GM20000 (cell line): ENCODE results near the gene IL19.

Experiments
- DNase-seq: peaks from one replicate; pipeline ENCODE4 v3.0.0; 2012; ENCODE audit warnings: low spot score
- TF ChIP-seq, protein P1 (sequence below): IDR thresholded peaks from 2 replicates; pipeline ENCODE4 v1.5.1; 2012; ENCODE audit warnings: mild to moderate bottlenecking, control low read depth; ENCODE audit errors: extremely low read depth, missing control alignments

IL19 gene

DNA sequence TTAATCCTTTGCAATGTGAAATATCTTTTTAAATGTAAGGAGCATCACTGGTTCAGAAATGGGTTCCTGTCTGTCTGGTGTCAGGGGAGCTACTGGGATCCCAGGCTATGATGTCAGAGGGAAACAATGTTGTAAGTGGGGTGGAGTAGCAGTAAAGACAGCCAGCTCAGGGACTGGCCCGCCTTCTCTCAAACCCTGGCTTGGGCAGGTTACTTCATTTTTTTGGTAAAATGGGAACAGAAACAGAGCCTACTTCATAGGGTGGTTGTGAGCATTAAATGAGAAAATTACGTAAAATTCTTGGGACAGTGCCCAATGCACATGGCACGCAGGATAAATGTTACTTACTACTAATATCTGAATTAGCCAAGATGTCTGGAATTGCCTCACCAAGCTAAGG is 64.1 kb downstream of the IL19 start:
- DNase-seq = no peak
- TF ChIP-seq, protein P1, sequence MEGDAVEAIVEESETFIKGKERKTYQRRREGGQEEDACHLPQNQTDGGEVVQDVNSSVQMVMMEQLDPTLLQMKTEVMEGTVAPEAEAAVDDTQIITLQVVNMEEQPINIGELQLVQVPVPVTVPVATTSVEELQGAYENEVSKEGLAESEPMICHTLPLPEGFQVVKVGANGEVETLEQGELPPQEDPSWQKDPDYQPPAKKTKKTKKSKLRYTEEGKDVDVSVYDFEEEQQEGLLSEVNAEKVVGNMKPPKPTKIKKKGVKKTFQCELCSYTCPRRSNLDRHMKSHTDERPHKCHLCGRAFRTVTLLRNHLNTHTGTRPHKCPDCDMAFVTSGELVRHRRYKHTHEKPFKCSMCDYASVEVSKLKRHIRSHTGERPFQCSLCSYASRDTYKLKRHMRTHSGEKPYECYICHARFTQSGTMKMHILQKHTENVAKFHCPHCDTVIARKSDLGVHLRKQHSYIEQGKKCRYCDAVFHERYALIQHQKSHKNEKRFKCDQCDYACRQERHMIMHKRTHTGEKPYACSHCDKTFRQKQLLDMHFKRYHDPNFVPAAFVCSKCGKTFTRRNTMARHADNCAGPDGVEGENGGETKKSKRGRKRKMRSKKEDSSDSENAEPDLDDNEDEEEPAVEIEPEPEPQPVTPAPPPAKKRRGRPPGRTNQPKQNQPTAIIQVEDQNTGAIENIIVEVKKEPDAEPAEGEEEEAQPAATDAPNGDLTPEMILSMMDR = no peak

DNA sequence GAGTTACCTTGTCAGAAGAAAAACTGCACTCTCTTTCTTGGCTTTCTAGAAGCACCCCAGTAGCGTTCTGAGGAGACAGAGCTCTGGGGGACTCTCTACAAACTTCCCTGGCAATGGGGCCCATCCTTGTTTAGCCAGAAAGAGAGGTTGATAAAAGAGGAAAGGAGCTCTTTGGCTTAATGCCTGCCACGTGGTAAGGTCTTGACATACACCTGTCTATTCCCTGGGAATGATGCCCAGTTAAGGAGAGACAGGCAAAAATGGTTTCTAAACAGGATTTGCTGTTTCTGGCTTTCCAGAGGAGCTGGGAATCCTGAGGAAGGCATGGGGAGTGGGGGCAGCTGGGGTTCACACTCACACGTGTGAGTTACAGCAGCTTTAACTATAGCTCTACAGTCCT is 64.6 kb downstream of the IL19 start:
- no peak for DNase-seq
- TF ChIP-seq, protein P1 = no peak

DNA sequence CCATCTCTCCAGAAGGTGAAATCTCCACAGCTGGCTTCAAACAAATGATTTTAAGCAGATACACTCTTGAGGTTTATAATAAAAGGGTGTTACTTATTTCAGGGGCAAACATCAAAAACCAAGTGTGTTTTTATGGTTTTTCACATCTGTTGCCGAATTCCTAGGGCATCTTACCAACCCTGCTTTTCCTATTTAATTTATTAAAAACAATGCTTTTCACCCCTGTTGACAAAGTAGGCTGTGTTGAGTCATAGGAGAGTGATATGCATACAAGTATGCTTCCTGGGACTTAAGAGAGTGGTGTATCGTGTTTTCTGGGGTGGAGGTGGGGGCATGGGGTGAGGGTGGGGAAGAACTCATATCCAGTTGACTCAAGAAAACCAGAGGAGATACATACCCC is 65.5 kb downstream of the IL19 start:
- DNase-seq = no peak
- TF ChIP-seq, protein P1 = no peak

DNA sequence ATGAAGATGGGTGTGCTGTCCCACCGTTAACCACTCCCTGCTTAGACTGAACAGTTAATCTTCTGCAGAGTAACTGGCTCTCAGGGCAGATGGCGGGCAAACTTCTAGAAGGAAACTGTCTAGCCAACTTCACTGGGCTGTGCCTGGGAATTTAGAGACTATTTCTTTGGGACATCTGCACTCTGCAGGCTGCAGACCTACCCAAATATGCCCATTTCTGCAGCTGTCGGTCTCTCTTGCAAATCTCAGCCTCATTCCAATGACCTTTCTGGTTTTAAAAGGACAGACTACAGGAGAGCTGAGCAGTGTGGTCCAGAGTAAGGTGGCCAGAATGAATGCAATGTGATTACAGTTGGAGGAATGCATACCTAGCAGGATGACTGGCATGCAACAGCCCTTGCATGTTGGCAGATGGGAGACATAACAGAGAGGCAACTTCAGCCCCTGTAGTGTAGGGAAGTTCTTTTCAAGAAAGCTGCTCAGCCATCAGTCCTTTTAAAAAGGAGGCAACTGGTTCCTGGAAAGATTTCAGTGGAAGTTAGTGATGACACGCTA is 68.5 kb downstream of the IL19 start:
- TF ChIP-seq, protein P1 = no peak
- DNase-seq = no peak

DNA sequence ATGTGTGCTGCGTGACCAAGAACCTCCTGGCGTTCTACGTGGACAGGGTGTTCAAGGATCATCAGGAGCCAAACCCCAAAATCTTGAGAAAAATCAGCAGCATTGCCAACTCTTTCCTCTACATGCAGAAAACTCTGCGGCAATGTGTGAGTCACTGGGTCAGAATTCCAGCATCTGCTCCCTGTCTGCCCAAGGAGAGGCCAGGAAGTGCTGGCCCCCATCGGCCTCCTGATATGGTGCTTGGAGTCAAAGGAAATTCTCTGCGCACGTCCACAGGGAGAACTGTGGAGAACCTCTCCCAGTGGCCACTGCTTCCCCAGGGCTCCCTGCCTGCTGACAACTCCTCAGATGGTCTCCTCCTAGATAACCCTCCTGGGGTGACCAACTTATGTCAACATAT is 69.3 kb downstream of the IL19 start:
- DNase-seq = no peak
- TF ChIP-seq, protein P1 = no peak

DNA sequence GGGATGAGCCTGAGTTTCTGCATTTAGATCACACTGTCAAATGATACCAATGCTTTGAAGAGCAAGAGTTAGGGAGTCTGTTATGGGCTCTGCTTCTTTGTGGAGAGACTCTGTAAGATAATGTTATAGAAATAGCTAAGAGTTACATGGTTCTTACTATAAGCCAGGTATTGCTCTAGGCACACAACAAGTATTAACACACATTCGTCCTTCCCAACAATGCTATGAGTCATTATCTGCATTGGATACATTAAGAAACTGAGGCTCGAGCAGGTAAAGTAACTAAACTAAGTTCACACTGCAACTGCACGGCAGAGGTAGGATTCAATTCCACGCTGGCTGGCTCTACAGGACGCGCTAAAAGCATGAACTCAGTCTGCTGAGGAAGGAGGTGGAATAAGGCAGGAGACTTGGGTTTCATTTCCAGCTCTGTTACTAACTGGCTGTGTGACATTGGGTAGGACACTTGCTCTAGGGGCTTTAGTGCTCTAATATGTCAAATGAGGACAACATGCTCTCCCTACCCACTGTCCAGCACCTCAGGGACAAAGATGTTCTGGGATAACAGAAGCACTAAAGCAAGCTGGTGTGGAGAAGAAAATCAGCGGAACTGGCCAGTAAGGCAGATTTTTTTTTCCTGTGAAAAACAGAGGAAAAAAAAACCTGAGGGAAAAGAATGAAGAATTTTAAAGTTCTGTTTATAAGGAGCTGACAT is 71.2 kb downstream of the IL19 start:
- DNase-seq = no peak
- TF ChIP-seq, protein P1 = no peak

DNA sequence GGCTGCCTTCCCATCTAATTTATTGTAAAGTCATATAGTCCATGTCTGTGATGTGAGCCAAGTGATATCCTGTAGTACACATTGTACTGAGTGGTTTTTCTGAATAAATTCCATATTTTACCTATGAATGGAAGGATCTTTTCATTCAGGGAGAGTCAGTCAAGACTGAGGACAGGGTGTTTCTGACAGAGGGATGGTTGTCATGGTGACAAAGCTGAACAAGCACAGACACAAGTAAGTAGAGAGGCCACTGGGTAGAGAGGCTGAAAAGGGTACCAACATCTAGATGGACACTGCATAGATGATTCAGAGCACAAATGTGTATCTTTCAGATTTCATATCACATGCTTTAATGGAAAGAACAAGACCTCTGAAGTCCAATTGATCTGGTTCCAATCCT is 72.3 kb downstream of the IL19 start:
- TF ChIP-seq, protein P1 = no peak
- DNase-seq = no peak
